Neural crest cell (in vitro differentiated cells): Measurements from ENCODE around the gene TSC22D4. TPM values are rescaled to one million over a fixed set of nuclear protein-coding genes. Genes with fewer than 3 reads are reported as not detected.
A peak's percentile ranks its signal among the peaks of the same experiment; 100 is the strongest.

Experiments
- DNase-seq: peaks from one replicate; pipeline ENCODE4 v3.0.0; 2021; ENCODE audit warnings: low read depth, mixed read lengths, low spot score
- H3K27ac Mint-ChIP-seq: one replicate; pipeline ENCODE4 v1.8.0; 2021; ENCODE audit warnings: mild to moderate bottlenecking, mixed read lengths; ENCODE audit not compliant: unreplicated experiment
- H3K27me3 Mint-ChIP-seq: 2 replicates; pipeline ENCODE4 v1.8.0; 2021; ENCODE audit warnings: low read depth, mild to moderate bottlenecking, mixed read lengths
- H3K36me3 Mint-ChIP-seq: 2 replicates; pipeline ENCODE4 v1.8.0; 2021; ENCODE audit warnings: low read depth, mild to moderate bottlenecking, mixed read lengths
- H3K4me1 Mint-ChIP-seq: 2 replicates; pipeline ENCODE4 v1.8.0; 2021; ENCODE audit warnings: mixed read lengths
- H3K4me3 Mint-ChIP-seq: one replicate; pipeline ENCODE4 v1.8.0; 2021; ENCODE audit warnings: mild to moderate bottlenecking, mixed read lengths
- H3K9me3 Mint-ChIP-seq: 2 replicates; pipeline ENCODE4 v1.8.0; 2021; ENCODE audit warnings: mixed read lengths
- total RNA-seq: library from RNA; stranded (reverse); gene quantifications from 2 replicates; pipeline ENCODE4 v1.2.1, GENCODE V29; 2021
- TF ChIP-seq, protein P1 (sequence below): fragments of 200-600 bp; sonication (generic); conservative IDR thresholded peaks from 2 replicates; pipeline ENCODE4 v1.5.0; 2021; ENCODE audit warnings: antibody characterized with exemption, mild to moderate bottlenecking

Gene TSC22D4
- total RNA-seq, 1 donor from 2014 or later: 32.8 TPM

DNA sequence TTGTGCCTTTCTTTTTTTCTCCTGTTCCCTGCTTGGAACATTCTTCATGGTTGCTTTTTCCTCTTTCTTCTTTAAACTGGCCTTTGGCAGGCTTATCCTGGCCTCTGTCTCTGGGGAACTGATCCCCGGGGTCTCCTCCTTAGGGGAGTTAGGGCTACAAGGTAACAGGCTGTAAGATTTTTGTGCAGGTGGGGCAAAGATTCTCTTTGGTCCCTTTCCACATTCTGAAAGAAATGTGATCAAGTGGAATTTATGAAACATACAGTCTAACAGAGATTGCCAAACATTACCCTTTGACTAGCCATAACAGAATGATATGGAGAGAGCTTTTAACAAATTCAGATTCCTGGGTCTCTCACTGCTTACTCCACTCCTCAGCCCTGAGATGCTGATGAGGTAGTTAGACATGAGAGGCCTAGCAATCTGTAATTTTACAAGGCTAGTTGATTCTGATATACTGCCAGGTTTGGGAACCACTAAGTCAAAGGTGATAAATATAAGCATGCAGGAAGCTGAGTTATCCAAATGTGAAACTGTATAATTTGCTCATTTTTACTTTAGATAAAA, 59.3 kb downstream of the TSC22D4 start:
- Mint-ChIP-seq H3K27ac (no peak overlapping the region), H3K36me3 (no peaks in the 10 kb centered on the region), H3K27me3 (no peaks in the 10 kb centered on the region), H3K4me1 (no peaks in the 10 kb centered on the region), H3K9me3 (no peaks in the 10 kb centered on the region), H3K4me3 (no peak overlapping the region)
- TF ChIP-seq, protein P1, sequence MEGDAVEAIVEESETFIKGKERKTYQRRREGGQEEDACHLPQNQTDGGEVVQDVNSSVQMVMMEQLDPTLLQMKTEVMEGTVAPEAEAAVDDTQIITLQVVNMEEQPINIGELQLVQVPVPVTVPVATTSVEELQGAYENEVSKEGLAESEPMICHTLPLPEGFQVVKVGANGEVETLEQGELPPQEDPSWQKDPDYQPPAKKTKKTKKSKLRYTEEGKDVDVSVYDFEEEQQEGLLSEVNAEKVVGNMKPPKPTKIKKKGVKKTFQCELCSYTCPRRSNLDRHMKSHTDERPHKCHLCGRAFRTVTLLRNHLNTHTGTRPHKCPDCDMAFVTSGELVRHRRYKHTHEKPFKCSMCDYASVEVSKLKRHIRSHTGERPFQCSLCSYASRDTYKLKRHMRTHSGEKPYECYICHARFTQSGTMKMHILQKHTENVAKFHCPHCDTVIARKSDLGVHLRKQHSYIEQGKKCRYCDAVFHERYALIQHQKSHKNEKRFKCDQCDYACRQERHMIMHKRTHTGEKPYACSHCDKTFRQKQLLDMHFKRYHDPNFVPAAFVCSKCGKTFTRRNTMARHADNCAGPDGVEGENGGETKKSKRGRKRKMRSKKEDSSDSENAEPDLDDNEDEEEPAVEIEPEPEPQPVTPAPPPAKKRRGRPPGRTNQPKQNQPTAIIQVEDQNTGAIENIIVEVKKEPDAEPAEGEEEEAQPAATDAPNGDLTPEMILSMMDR: no peak
- DNase-seq: no peak

DNA sequence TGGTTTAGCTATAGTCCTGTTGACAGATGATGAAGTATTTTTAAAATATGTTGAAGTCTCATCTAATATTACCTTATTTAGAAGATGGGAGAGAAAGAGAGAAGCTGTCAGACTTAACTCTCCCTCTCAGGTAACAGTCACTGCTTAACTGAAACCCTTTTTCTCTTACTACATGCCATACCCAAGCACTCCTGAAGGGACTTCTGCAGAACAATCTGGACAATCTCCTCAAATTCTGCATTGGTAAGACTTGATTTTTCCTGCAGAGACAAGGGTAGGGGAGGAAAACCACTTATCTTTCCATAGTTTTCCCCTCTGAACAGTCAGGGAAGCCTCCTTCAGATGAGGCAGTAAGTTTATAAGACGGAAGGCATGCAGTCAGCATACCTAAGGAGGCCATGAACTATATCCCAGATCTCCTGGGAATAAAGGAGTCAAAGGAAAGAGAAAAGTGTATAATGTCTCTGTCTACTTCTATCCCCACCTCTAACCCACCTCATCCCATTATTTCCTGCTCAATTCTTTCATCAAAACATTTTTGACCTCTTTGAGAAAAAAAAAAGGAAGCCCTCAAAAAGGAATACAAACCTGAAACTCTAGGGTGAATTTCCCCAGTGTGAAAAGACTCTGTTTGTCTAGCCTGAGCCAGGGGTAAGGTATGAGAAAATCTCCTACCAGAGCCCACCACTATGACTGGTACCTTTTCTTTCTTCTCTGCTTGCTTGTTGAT, 59.9 kb downstream of the TSC22D4 start:
- H3K36me3 Mint-ChIP-seq: no peaks in the 10 kb centered on the region
- no peaks in the 10 kb centered on the region for H3K9me3 Mint-ChIP-seq
- no peak overlapping the region for H3K27ac Mint-ChIP-seq
- no peak overlapping the region for H3K4me3 Mint-ChIP-seq
- DNase-seq: no peak
- TF ChIP-seq, protein P1: peak; percentile 25
- H3K4me1 Mint-ChIP-seq: no peaks in the 10 kb centered on the region
- H3K27me3 Mint-ChIP-seq: no peaks in the 10 kb centered on the region

Other genes starting within 250 kb of the TSC22D4 start
- gene SPDYE3, start 171.5 kb downstream of the TSC22D4 start, total RNA-seq: not detected in 2 replicates
- gene PILRB, start 121.1 kb downstream of the TSC22D4 start, total RNA-seq: 36.5 and 36.6 TPM in 2 replicates
- 2.6 and 2.7 TPM in 2 replicates for gene PILRA, start 105.7 kb downstream of the TSC22D4 start, total RNA-seq
- 1.8 and 2.0 TPM in 2 replicates for gene ZCWPW1, start 50.5 kb downstream of the TSC22D4 start, total RNA-seq
- 46.9 and 49.8 TPM in 2 replicates for gene MEPCE, start 49.4 kb downstream of the TSC22D4 start, total RNA-seq
- gene PPP1R35, start 42.7 kb downstream of the TSC22D4 start, total RNA-seq: 39.5 and 42.1 TPM in 2 replicates
- gene SPACDR, start 15.0 kb downstream of the TSC22D4 start, total RNA-seq: 1.0 and 1.4 TPM in 2 replicates
- gene NYAP1, start 4.7 kb upstream of the TSC22D4 start, total RNA-seq: 4.8 and 5.2 TPM in 2 replicates
- 11.6 and 13.3 TPM in 2 replicates for gene AGFG2, start 60.0 kb upstream of the TSC22D4 start, total RNA-seq
- gene SAP25, start 94.7 kb upstream of the TSC22D4 start, total RNA-seq: 3.4 and 4.6 TPM in 2 replicates
- gene LRCH4, start 106.9 kb upstream of the TSC22D4 start, total RNA-seq: 44.2 and 46.6 TPM in 2 replicates
- gene FBXO24, start 107.1 kb upstream of the TSC22D4 start, total RNA-seq: 0.50 and 0.61 TPM in 2 replicates
- gene PCOLCE, start 123.1 kb upstream of the TSC22D4 start, total RNA-seq: 13.7 and 16.7 TPM in 2 replicates
- 24.3 and 27.9 TPM in 2 replicates for gene MOSPD3, start 133.3 kb upstream of the TSC22D4 start, total RNA-seq
- gene TFR2, start 162.3 kb upstream of the TSC22D4 start, total RNA-seq: 1.7 and 2.4 TPM in 2 replicates
- gene ACTL6B, start 177.2 kb upstream of the TSC22D4 start, total RNA-seq: 2.4 and 3.1 TPM in 2 replicates
- gene GNB2, start 194.5 kb upstream of the TSC22D4 start, total RNA-seq: 215 and 229 TPM in 2 replicates
- 71.8 and 82.9 TPM in 2 replicates for gene GIGYF1, start 215.0 kb upstream of the TSC22D4 start, total RNA-seq
- gene POP7, start 226.9 kb upstream of the TSC22D4 start, total RNA-seq: 64.1 and 67.9 TPM in 2 replicates
- 0.23 and 0.30 TPM in 2 replicates for gene EPO, start 241.3 kb upstream of the TSC22D4 start, total RNA-seq